Loucy (cell line): ENCODE results near the gene ENKD1.
A peak's percentile ranks its signal among the peaks of the same experiment; 100 is the strongest.

Source experiments
- H2AFZ ChIP-seq: fragments of 200-600 bp; sonication (generic); 2 replicates; pipeline ENCODE4 v1.6.0; 2016; ENCODE audit warnings: antibody characterized with exemption, mild to moderate bottlenecking, low read length, moderate library complexity
- H3F3A ChIP-seq: fragments of 200-600 bp; 2 replicates; pipeline ENCODE4 v1.6.0; 2016; ENCODE audit warnings: antibody characterized with exemption, low read depth, mild to moderate bottlenecking
- H3K27me3 ChIP-seq: fragments of 200-600 bp; sonication (generic); 2 replicates; pipeline ENCODE4 v1.6.1; 2014; ENCODE audit warnings: low read length, mild to moderate bottlenecking; ENCODE audit not compliant: insufficient read depth, poor library complexity, severe bottlenecking
- H3K36me3 ChIP-seq: fragments of 200-600 bp; sonication (generic); 2 replicates; pipeline ENCODE4 v1.6.1; 2016; ENCODE audit warnings: low read length; ENCODE audit not compliant: insufficient read depth
- H3K4me1 ChIP-seq: fragments of 200-600 bp; sonication (generic); 2 replicates; pipeline ENCODE4 v1.5.1; 2014; ENCODE audit warnings: low read length, mild to moderate bottlenecking; ENCODE audit not compliant: insufficient read depth, poor library complexity, severe bottlenecking
- H3K4me2 ChIP-seq: fragments of 200-600 bp; sonication (generic); 2 replicates; pipeline ENCODE4 v1.6.0; 2014; ENCODE audit warnings: antibody characterized with exemption, low read length, low read depth, mild to moderate bottlenecking; ENCODE audit not compliant: poor library complexity, severe bottlenecking
- H3K4me3 ChIP-seq: fragments of 200-600 bp; sonication (generic); 2 replicates; pipeline ENCODE4 v1.5.1; 2014; ENCODE audit warnings: low read length, mild to moderate bottlenecking, mixed read lengths; ENCODE audit not compliant: poor library complexity, severe bottlenecking
- H3K79me2 ChIP-seq: fragments of 200-600 bp; sonication (generic); 2 replicates; pipeline ENCODE4 v1.6.1; 2014; ENCODE audit warnings: low read length; ENCODE audit not compliant: insufficient read depth
- H3K9ac ChIP-seq: fragments of 200-600 bp; sonication (generic); 2 replicates; pipeline ENCODE4 v1.6.0; 2014; ENCODE audit warnings: mild to moderate bottlenecking, low read depth, low read length, moderate library complexity; ENCODE audit not compliant: poor library complexity, severe bottlenecking
- H3K9me2 ChIP-seq: fragments of 200-600 bp; sonication (generic); replicated peaks from 2 replicates; pipeline ENCODE4 v1.6.1; 2016; ENCODE audit warnings: low read depth, low read length, mixed read lengths
- H3K9me3 ChIP-seq: fragments of 200-600 bp; sonication (generic); 2 replicates; pipeline ENCODE4 v1.6.1; 2014; ENCODE audit warnings: mild to moderate bottlenecking, antibody characterized with exemption, low read length, low read depth; ENCODE audit not compliant: insufficient read depth
- H4K20me1 ChIP-seq: fragments of 200-600 bp; sonication (generic); 2 replicates; pipeline ENCODE4 v1.6.0; 2014; ENCODE audit warnings: antibody characterized with exemption, low read length, mild to moderate bottlenecking; ENCODE audit not compliant: insufficient read depth, poor library complexity, severe bottlenecking
- EZH2phosphoT487 ChIP-seq: fragments of 200-600 bp; IDR thresholded peaks from 2 replicates; pipeline ENCODE4 v1.6.1; 2018; ENCODE audit warnings: antibody characterized with exemption, mild to moderate bottlenecking, moderate library complexity, borderline replicate concordance
- TF ChIP-seq, protein P1 (sequence below): fragments of 200-600 bp; sonication (generic); conservative IDR thresholded peaks from 2 replicates; pipeline ENCODE4 v1.5.1; 2014; ENCODE audit warnings: mild to moderate bottlenecking, antibody characterized with exemption, low read length

ENKD1 gene

DNA sequence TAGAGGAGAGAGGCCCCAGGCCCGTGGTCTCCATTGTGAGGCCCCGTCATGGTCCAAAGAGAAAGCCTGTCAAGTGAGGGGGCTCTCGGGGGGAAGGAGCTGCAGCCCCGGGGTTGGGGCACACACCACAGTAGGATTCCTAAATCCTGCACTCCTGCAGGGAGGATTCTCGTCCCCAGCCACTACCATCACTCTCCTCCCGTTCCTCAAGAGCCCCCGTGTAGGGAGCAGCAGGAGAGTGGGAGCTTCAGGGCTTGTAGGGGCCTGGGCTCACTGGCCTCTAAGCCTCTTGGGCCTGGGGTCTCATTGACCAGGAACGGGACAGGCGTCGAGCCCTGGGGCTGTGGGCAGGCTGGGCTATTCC is 885 bp upstream of the ENKD1 start:
- peak overlapping the region; percentile 65 for H3K9ac ChIP-seq
- H3K9me2 ChIP-seq, result no peaks in the 10 kb centered on the region
- no peaks in the 10 kb centered on the region for H4K20me1 ChIP-seq
- TF ChIP-seq, protein P1, sequence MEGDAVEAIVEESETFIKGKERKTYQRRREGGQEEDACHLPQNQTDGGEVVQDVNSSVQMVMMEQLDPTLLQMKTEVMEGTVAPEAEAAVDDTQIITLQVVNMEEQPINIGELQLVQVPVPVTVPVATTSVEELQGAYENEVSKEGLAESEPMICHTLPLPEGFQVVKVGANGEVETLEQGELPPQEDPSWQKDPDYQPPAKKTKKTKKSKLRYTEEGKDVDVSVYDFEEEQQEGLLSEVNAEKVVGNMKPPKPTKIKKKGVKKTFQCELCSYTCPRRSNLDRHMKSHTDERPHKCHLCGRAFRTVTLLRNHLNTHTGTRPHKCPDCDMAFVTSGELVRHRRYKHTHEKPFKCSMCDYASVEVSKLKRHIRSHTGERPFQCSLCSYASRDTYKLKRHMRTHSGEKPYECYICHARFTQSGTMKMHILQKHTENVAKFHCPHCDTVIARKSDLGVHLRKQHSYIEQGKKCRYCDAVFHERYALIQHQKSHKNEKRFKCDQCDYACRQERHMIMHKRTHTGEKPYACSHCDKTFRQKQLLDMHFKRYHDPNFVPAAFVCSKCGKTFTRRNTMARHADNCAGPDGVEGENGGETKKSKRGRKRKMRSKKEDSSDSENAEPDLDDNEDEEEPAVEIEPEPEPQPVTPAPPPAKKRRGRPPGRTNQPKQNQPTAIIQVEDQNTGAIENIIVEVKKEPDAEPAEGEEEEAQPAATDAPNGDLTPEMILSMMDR, result no peak
- TF ChIP-seq EZH2phosphoT487, result no peak
- H3K9me3 ChIP-seq, result no peaks in the 10 kb centered on the region
- peaks cover 18% of the 10 kb centered on the region for H3K4me1 ChIP-seq
- peak overlapping the region; percentile 79 for H3K4me2 ChIP-seq
- H3K79me2 ChIP-seq, result no peaks in the 10 kb centered on the region
- H3F3A ChIP-seq, result no peaks in the 10 kb centered on the region
- peak overlapping the region; percentile 75 for H3K4me3 ChIP-seq
- no peaks in the 10 kb centered on the region for H3K36me3 ChIP-seq
- no peaks in the 10 kb centered on the region for H3K27me3 ChIP-seq
- 0 out of 2 replicates have a peak overlapping the region, but pooled peaks have one; percentile 42 for H2AFZ ChIP-seq

DNA sequence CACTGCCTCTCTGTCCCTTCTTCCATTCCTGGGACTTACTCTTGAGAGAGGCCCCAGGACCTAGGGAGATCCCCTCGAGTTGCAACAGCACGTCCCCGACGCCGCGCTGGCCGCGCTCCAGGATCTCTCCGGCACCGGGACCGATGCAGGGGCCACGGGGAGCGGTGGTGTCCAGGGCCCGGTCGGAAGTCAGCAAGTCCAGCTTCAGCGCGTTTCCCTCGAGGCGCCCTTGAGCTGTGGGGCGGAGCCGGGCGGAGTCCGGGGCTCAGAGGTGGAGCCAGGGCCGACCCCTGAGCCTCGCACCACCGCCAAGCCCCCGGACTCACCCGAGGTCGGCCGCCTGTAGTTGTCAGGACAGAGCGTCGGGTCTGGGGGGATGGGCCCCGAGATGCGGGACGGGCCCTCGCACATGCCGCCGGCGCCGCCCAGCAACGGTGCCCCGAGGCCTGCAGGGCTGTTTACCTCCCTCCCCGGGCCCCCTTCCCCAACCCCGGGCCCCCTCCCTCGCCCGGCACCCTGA is 458 bp downstream of the ENKD1 start:
- peak overlapping the region; percentile 75 for H3K4me3 ChIP-seq
- H3K4me1 ChIP-seq, result peaks cover 18% of the 10 kb centered on the region

DNA sequence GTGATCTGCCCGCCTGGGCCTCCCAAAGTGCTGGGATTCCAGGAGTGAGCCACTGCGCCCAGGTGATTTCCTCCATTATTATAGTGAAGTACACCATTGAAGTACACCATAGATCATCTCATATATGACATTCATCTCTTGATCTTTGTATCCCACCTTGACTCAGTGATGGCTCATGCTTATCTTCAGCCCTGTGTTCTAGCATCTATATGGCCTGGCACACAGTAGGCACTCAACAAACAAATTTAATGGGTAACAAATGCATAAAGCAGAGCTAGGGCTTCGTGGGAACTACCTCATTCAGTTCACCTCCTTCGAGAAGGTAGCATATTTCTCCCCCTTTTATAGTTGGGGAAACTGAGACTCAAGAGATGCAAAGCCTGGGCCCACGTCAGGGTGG is 952 bp downstream of the ENKD1 start:
- peaks cover 18% of the 10 kb centered on the region for H3K4me1 ChIP-seq
- no peaks in the 10 kb centered on the region for H3K36me3 ChIP-seq
- H3K4me2 ChIP-seq, result peak overlapping the region; percentile 79
- H3K9ac ChIP-seq, result peak overlapping the region; percentile 65
- H3K4me3 ChIP-seq, result peak overlapping the region; percentile 75
- TF ChIP-seq, protein P1, result no peak
- H3K79me2 ChIP-seq, result no peaks in the 10 kb centered on the region
- no peaks in the 10 kb centered on the region for H4K20me1 ChIP-seq
- no peaks in the 10 kb centered on the region for H3F3A ChIP-seq
- no peaks in the 10 kb centered on the region for H3K27me3 ChIP-seq
- no peaks in the 10 kb centered on the region for H3K9me3 ChIP-seq
- H2AFZ ChIP-seq, result no peak overlapping the region
- no peaks in the 10 kb centered on the region for H3K9me2 ChIP-seq

More for the DNA sequence above, 458 bp downstream of the ENKD1 start:
- H3K9me2 ChIP-seq, result no peaks in the 10 kb centered on the region
- no peaks in the 10 kb centered on the region for H3K36me3 ChIP-seq
- peak overlapping the region; percentile 85; the same call in 1 of the 2 replicates for H2AFZ ChIP-seq
- no peaks in the 10 kb centered on the region for H3F3A ChIP-seq
- peak overlapping the region; percentile 79 for H3K4me2 ChIP-seq
- TF ChIP-seq, protein P1, result no peak
- no peak for TF ChIP-seq EZH2phosphoT487
- no peaks in the 10 kb centered on the region for H4K20me1 ChIP-seq
- peak overlapping the region; percentile 65 for H3K9ac ChIP-seq
- no peaks in the 10 kb centered on the region for H3K79me2 ChIP-seq
- no peaks in the 10 kb centered on the region for H3K9me3 ChIP-seq
- no peaks in the 10 kb centered on the region for H3K27me3 ChIP-seq
